GM23248 (cell line): Measurements from ENCODE around the gene DLG2. TPM values are rescaled to one million over a fixed set of nuclear protein-coding genes. Genes with fewer than 3 reads are reported as not detected.

ENCODE experiments used
- DNase-seq: peaks from one replicate; pipeline ENCODE4 v3.0.0-alpha.2; 2015
- H2AFZ ChIP-seq: fragments of 200-600 bp; sonication (generic); 2 replicates; pipeline ENCODE4 v1.6.1; 2016; ENCODE audit warnings: antibody characterized with exemption
- H3F3A ChIP-seq: fragments of 200-600 bp; sonication (generic); 2 replicates; pipeline ENCODE4 v1.6.1; 2016; ENCODE audit warnings: mild to moderate bottlenecking, antibody characterized with exemption, mixed run types; ENCODE audit not compliant: insufficient read depth
- H3K27ac ChIP-seq: fragments of 200-600 bp; sonication (generic); 2 replicates; pipeline ENCODE4 v1.5.1; 2016; ENCODE audit warnings: mild to moderate bottlenecking
- H3K27me3 ChIP-seq: fragments of 200-600 bp; sonication (generic); replicated peaks from 2 replicates; pipeline ENCODE4 v1.6.1; 2016; ENCODE audit warnings: mild to moderate bottlenecking; ENCODE audit not compliant: insufficient read depth
- H3K36me3 ChIP-seq: fragments of 200-600 bp; sonication (generic); 2 replicates; pipeline ENCODE4 v1.6.1; 2016; ENCODE audit warnings: low read depth, mild to moderate bottlenecking
- H3K4me1 ChIP-seq: fragments of 200-600 bp; sonication (generic); 2 replicates; pipeline ENCODE4 v1.6.1; 2016; ENCODE audit warnings: mild to moderate bottlenecking; ENCODE audit not compliant: insufficient read depth
- H3K4me2 ChIP-seq: fragments of 200-600 bp; sonication (generic); one replicate; pipeline ENCODE4 v1.6.1; 2016; ENCODE audit warnings: mild to moderate bottlenecking; ENCODE audit not compliant: unreplicated experiment
- H3K4me3 ChIP-seq: fragments of 200-600 bp; sonication (generic); 2 replicates; pipeline ENCODE4 v1.5.1; 2016; ENCODE audit warnings: mild to moderate bottlenecking
- H3K79me2 ChIP-seq: fragments of 200-600 bp; sonication (generic); 2 replicates; pipeline ENCODE4 v1.6.1; 2016; ENCODE audit warnings: mild to moderate bottlenecking; ENCODE audit not compliant: insufficient read depth
- H3K9ac ChIP-seq: fragments of 200-600 bp; sonication (generic); 2 replicates; pipeline ENCODE4 v1.6.1; 2016; ENCODE audit warnings: mild to moderate bottlenecking
- H3K9me2 ChIP-seq: fragments of 200-600 bp; sonication (generic); 2 replicates; pipeline ENCODE4 v1.6.1; 2016; ENCODE audit warnings: mixed run types, mild to moderate bottlenecking, moderate library complexity; ENCODE audit not compliant: insufficient read depth
- H3K9me3 ChIP-seq: fragments of 200-600 bp; sonication (generic); one replicate; pipeline ENCODE4 v1.6.1; 2017; ENCODE audit warnings: low read depth
- H4K20me1 ChIP-seq: fragments of 200-600 bp; sonication (generic); 2 replicates; pipeline ENCODE4 v1.6.0; 2016; ENCODE audit not compliant: insufficient read depth
- EZH2 ChIP-seq: fragments of 200-600 bp; sonication (generic); IDR thresholded peaks from 2 replicates; pipeline ENCODE4 v1.6.1; 2018; ENCODE audit warnings: antibody characterized with exemption, mild to moderate bottlenecking; ENCODE audit not compliant: insufficient read depth, poor library complexity, severe bottlenecking
- EZH2phosphoT487 ChIP-seq: fragments of 200-600 bp; sonication (generic); IDR thresholded peaks from 2 replicates; pipeline ENCODE4 v1.6.1; 2018; ENCODE audit warnings: antibody characterized with exemption, moderate library complexity, mild to moderate bottlenecking, low read depth; ENCODE audit not compliant: insufficient read depth
- WGBS, 2 experiments: methylation state at CpG; one replicate each; pipeline ENCODE4 v1.1.6; 2015 to 2017; ENCODE audit warnings: low lambda C conversion rate in 2 of 2, low coverage in 1 of 2; ENCODE audit errors: missing lambda C conversion rate in 2 of 2; 5-methylcytosine and 5-hydroxymethylcytosine counted together
- in situ Hi-C: fragments of 300-500 bp; cut with MboI; formaldehyde crosslinking; loops from 2 replicates; pipeline ENCODE4 v1.15.0; 2020
- polyA plus RNA-seq: library from polyadenylated mRNA; unstranded; fragments of >200 nt; fragmentation: Nextera tagmentation; extraction: Ambion mirVana; gene quantifications from 2 replicates; pipeline ENCODE4 v1.2.1, GENCODE V29; 2016
- total RNA-seq: library from RNA; depleted of rRNA; stranded (reverse); fragments of >200 nt; shearing (Covaris generic); gene quantifications from 2 replicates; pipeline ENCODE4 v1.2.3, GENCODE V29; 2014

The DLG2 gene
- total and polyA plus RNA-seq, 2 experiments from 2014 or later, result 1.1 to 1.7 TPM

- Histone ChIP-seq H4K20me1 (no peaks in the 10 kb centered on the region), H2AFZ (peak overlapping the region; percentile 52), H3K9ac (no peak overlapping the region), H3K4me2 (no peak overlapping the region), H3F3A (no peaks in the 10 kb centered on the region), H3K9me3 (no peaks in the 10 kb centered on the region), H3K27ac (no peak overlapping the region), H3K27me3 (no peaks in the 10 kb centered on the region), H3K79me2 (no peaks in the 10 kb centered on the region), H3K4me1 (peaks cover 12% of the 10 kb centered on the region; the same call in 1 of the 2 replicates), H3K9me2 (no peaks in the 10 kb centered on the region), H3K4me3 (no peak overlapping the region), H3K36me3 (no peaks in the 10 kb centered on the region)
- DNase-seq, result no peak
- TF ChIP-seq EZH2, result no peak
- in situ Hi-C loops, result no loop called here
- 2 to 9% methylated on average over 4 of the region's 4 CpGs for WGBS, 2 experiments
These were observed 702.9 kb downstream of the DLG2 start for GRCh38 chr11:84924154-84924692.

- no peak for DNase-seq
- Histone ChIP-seq H3K27ac (no peak overlapping the region), H3K27me3 (no peaks in the 10 kb centered on the region), H3K79me2 (no peaks in the 10 kb centered on the region), H3F3A (no peaks in the 10 kb centered on the region), H3K4me2 (peak overlapping the region; percentile 11), H3K9me2 (no peaks in the 10 kb centered on the region), H3K36me3 (no peaks in the 10 kb centered on the region), H3K9ac (no peak overlapping the region), H3K4me3 (no peak overlapping the region), H3K4me1 (peaks cover 12% of the 10 kb centered on the region; the same call in 1 of the 2 replicates), H2AFZ (peak overlapping the region; percentile 68), H4K20me1 (no peaks in the 10 kb centered on the region), H3K9me3 (no peaks in the 10 kb centered on the region)
- 45 to 50% methylated on average over 4 of the region's 4 CpGs for WGBS, 2 experiments
- no peak for TF ChIP-seq EZH2
- TF ChIP-seq EZH2phosphoT487, result no peak
- in situ Hi-C loops, result no loop called here
These were observed 703.7 kb downstream of the DLG2 start for GRCh38 chr11:84923489-84923888.

DNA sequence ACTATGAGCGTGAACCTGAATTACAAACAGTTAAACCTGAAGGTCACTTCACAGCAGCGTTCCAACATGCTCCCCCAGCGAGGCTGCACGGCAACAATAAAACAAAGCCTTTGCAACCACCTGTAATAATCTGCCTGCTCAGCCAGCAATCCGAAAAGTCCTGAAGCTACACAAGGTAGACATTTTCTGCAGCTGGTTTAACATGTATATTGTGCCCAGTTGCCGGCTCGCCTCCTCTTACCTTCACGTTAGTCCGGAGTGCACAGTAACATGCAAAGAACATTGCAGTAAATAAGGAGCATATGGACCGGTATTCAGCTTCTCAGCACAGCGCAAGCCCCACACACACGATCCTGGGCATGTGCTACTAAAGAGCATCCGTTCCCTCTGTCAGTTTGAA, 704.3 kb downstream of the DLG2 start:
- Histone ChIP-seq H3K4me2 (peak overlapping the region; percentile 69), H3K27me3 (no peaks in the 10 kb centered on the region), H3K9ac (no peak overlapping the region), H2AFZ (peak overlapping the region; percentile 68), H3K79me2 (no peaks in the 10 kb centered on the region), H3K9me2 (no peaks in the 10 kb centered on the region), H3F3A (no peaks in the 10 kb centered on the region), H3K4me3 (peak overlapping the region; percentile 52), H3K9me3 (no peaks in the 10 kb centered on the region), H3K4me1 (peaks cover 12% of the 10 kb centered on the region; the same call in 1 of the 2 replicates), H3K36me3 (no peaks in the 10 kb centered on the region), H4K20me1 (no peaks in the 10 kb centered on the region), H3K27ac (no peak overlapping the region)
- in situ Hi-C loops, result no loop called here
- 8% methylated on average over 13 of the region's 13 CpGs for WGBS, 2 experiments
- DNase-seq, result peak; percentile 18
- no peak for TF ChIP-seq EZH2
- no peak for TF ChIP-seq EZH2phosphoT487

DNA sequence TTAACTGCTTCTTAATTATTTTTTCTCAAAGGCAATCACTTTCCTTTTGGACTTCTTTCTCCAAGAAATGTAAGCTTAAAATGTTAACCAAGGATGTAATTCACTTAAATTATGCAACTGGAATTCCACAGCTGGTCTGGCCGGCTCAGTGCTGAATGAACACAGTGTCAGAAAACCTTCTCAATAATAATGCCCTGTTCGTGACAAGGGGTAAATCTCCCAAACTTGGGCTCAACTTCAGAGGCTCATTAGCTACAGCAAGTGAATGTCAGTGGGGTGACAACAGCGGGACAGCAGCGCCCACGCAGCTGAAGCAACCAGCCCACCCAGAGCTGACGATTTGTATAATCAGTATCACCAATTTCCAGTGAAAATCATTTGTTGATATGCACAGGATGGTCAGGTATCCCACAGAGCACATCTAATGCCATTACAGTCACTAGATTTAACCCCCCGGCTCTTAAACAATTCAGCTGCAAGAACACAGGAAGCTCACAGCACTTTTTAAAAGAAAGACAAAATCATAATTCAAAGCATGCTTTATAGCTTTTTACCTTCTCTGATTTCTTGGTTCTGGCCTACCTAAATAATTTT, 704.8 kb downstream of the DLG2 start:
- H3K9me2 ChIP-seq, result no peaks in the 10 kb centered on the region
- no peaks in the 10 kb centered on the region for H3K36me3 ChIP-seq
- no peaks in the 10 kb centered on the region for H3K9me3 ChIP-seq
- H3K4me2 ChIP-seq, result peak overlapping the region; percentile 69
- H3F3A ChIP-seq, result no peaks in the 10 kb centered on the region
- H3K9ac ChIP-seq, result no peak overlapping the region
- in situ Hi-C loops, result no loop called here
- H3K27me3 ChIP-seq, result no peaks in the 10 kb centered on the region
- H3K27ac ChIP-seq, result no peak overlapping the region
- peak overlapping the region; percentile 52 for H3K4me3 ChIP-seq
- no peaks in the 10 kb centered on the region for H4K20me1 ChIP-seq
- peak; percentile 32 for DNase-seq
- TF ChIP-seq EZH2phosphoT487, result no peak
- TF ChIP-seq EZH2, result no peak
- peaks cover 12% of the 10 kb centered on the region; the same call in 1 of the 2 replicates for H3K4me1 ChIP-seq
- no peaks in the 10 kb centered on the region for H3K79me2 ChIP-seq
- WGBS, 2 experiments, result 17 to 20% methylated on average over 7 of the region's 7 CpGs
- H2AFZ ChIP-seq, result peak overlapping the region; percentile 68
